Neural cell (in vitro differentiated cells): ENCODE results near the gene TBC1D19.

ENCODE experiments used
- EP300 ChIP-seq: fragments of 450-650 bp; conservative IDR thresholded peaks from 2 replicates; pipeline ENCODE4 v1.6.1; 2014; ENCODE audit warnings: antibody characterized with exemption, mild to moderate bottlenecking, moderate library complexity; ENCODE audit not compliant: poor library complexity, severe bottlenecking
- EZH2 ChIP-seq: fragments of 200-600, 300-800 bp; shearing (Covaris generic), sonication (generic); IDR thresholded peaks from 2 replicates; pipeline ENCODE4 v1.6.1; 2014; ENCODE audit warnings: antibody characterized with exemption, low read length, borderline replicate concordance, mild to moderate bottlenecking; ENCODE audit not compliant: insufficient read depth, poor library complexity, severe bottlenecking
- POLR2AphosphoS5 ChIP-seq: IDR thresholded peaks from 2 replicates; pipeline ENCODE4 v1.6.1; 2012
- TAF1 ChIP-seq: IDR thresholded peaks from 2 replicates; pipeline ENCODE4 v1.6.1; 2012; ENCODE audit warnings: low read depth
- TF ChIP-seq, protein P1 (sequence below): fragments of 450-650 bp; IDR thresholded peaks from 2 replicates; pipeline ENCODE4 v1.5.1; 2014; ENCODE audit warnings: antibody characterized with exemption, mild to moderate bottlenecking, moderate library complexity; ENCODE audit not compliant: poor library complexity, severe bottlenecking

DNA sequence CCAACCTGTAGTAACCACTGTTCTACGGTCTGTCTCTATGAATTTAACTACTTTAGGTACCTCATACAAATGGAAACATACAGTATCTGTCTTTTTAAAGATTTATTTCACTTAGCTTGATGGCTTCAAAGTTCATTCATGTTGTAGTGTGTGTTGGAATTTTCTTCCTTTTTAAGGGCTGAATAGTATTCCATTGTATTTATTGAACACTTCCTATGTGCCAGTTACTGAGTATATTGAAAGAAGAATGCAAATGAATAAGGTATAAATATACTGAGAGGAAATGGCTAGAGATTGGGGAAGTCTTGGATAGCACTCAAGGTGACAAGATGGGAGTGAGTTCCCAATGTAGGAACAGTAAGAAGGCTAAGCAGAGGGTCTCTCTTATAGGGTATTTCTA is 17.3 kb downstream of the TBC1D19 start:
- TF ChIP-seq POLR2AphosphoS5: no peak
- no peak for TF ChIP-seq EP300
- TF ChIP-seq, protein P1, sequence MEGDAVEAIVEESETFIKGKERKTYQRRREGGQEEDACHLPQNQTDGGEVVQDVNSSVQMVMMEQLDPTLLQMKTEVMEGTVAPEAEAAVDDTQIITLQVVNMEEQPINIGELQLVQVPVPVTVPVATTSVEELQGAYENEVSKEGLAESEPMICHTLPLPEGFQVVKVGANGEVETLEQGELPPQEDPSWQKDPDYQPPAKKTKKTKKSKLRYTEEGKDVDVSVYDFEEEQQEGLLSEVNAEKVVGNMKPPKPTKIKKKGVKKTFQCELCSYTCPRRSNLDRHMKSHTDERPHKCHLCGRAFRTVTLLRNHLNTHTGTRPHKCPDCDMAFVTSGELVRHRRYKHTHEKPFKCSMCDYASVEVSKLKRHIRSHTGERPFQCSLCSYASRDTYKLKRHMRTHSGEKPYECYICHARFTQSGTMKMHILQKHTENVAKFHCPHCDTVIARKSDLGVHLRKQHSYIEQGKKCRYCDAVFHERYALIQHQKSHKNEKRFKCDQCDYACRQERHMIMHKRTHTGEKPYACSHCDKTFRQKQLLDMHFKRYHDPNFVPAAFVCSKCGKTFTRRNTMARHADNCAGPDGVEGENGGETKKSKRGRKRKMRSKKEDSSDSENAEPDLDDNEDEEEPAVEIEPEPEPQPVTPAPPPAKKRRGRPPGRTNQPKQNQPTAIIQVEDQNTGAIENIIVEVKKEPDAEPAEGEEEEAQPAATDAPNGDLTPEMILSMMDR: no peak
- TF ChIP-seq TAF1: no peak
- TF ChIP-seq EZH2: no peak
